ENCODE data around the gene IQUB.
"Not testable (repeated sequence)": the region's sequence is repeated elsewhere in the genome, so short reads cannot be mapped to it uniquely, and the experiment has no call there.

The IQUB gene

GRCh38 chr7:123407951-123408350 is 126.4 kb downstream of the IQUB start:
- DNase-seq, result not testable (repeated sequence)

Measured in activated CD4-positive, alpha-beta T cell treated with anti-CD3 and anti-CD28 coated beads, Interleukin-2, Interleukin-6, amounts not matched to agents 100 ng/mL and 50 ng/mL, durations not matched to agents 16 hours and 8 hours (primary cell).